Measurements from ENCODE around the gene SLAMF1. TPM values are rescaled to one million over a fixed set of nuclear protein-coding genes. Genes with fewer than 3 reads are reported as not detected.

Gene SLAMF1
- total RNA-seq, 1 donor from 2014 or later: not detected

DNA sequence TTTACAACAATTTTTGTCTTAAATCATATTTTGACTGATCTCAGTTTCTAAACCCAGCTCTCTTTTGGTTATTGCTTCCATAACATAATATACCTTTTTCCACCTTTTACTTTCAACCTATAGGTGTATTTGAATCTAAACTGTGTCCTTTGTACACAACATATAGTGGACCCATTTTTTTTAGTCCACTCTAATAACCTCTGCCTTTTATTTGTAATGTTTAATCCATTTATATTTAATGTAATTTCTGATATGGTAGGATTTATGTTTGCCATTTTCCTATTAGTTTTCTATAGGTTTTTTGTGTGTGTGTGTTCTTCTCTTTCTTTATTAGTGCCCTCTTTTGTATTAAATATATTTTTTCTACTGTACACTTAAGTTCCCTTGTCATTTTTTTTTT lies 22.4 kb upstream of the SLAMF1 start:
- DNase-seq (ENCODE audit: low spot score in 2 of 2): no peak
- no peak for TF ChIP-seq CTCF (IDR thresholded peaks at IDR 0.05)
- Histone ChIP-seq H3K27me3 (no peaks in the 10 kb centered on the region), H3K4me1 (no peaks in the 10 kb centered on the region), H3K36me3 (no peaks in the 10 kb centered on the region), H3K9me3 (peaks cover 0 to 6% of the 10 kb centered on the region in 2 donors), H3K27ac (no peak overlapping the region), H3K4me3 (no peak overlapping the region)
- intact Hi-C loops (cut with DNase I): no loop called here

- no peak overlapping the region for H3K27ac ChIP-seq
- H3K27me3 ChIP-seq: no peaks in the 10 kb centered on the region
- intact Hi-C loops (cut with DNase I): no loop called here
- peaks cover 0 to 6% of the 10 kb centered on the region in 2 donors for H3K9me3 ChIP-seq
- no peaks in the 10 kb centered on the region for H3K36me3 ChIP-seq
- H3K4me1 ChIP-seq: no peaks in the 10 kb centered on the region
- DNase-seq (ENCODE audit: low spot score in 2 of 2): no peak
- H3K4me3 ChIP-seq: no peak overlapping the region
- no peak for TF ChIP-seq CTCF (IDR thresholded peaks at IDR 0.05)
Observed at GRCh38 chr1:160667896-160668295, 21.1 kb upstream of the SLAMF1 start.

GRCh38 chr1:160666079-160666442 lies 19.2 kb upstream of the SLAMF1 start:
- Histone ChIP-seq H3K9me3 (peaks cover 0 to 6% of the 10 kb centered on the region in 2 donors), H3K4me3 (no peak overlapping the region), H3K36me3 (no peaks in the 10 kb centered on the region), H3K4me1 (no peaks in the 10 kb centered on the region), H3K27ac (peak overlapping the region in 1 of 2 donors; percentile 30), H3K27me3 (no peaks in the 10 kb centered on the region)
- TF ChIP-seq CTCF (IDR thresholded peaks at IDR 0.05): no peak
- no peak for DNase-seq (ENCODE audit: low spot score in 2 of 2)
- intact Hi-C loops (cut with DNase I): no loop called here

DNA sequence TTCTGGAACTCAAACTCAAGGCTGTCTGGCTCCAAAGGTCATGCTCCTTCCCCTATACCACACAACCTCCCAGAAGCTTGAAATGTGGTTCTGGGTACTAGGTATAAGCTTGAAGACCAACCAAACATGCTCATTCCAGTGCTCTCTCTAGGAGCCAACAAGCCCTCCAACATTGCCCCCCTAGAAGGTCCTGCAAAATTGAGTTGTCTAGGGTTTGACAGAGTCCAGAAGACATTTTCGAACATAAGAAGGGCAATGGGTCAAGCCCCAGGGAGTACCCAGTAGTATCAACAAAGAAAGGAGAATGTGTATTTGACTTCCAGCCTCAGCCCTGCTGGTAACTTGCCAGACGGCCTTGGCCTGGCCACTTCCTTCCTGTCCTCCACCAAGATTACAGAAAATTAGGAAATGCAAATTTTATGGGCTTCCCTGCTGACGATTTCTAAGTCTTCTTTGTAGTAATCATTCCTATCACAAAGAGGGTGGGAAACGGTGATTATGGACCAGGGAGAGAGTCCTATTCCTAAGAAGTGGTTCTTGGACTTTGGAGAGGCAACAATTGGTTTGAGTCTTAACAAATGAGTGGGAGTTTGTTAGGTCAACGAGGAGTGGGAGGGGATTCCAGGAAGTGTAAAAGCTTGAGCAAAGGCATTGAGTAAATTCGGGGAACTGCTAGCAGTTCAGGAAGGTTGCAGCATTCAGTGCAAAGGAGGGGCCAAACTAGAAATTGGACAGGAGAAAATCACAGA lies 18.7 kb upstream of the SLAMF1 start:
- no peak for TF ChIP-seq CTCF (IDR thresholded peaks at IDR 0.05)
- intact Hi-C loops (cut with DNase I): no loop called here
- Histone ChIP-seq H3K9me3 (peaks cover 0 to 6% of the 10 kb centered on the region in 2 donors), H3K27ac (peak overlapping the region in 1 of 2 donors; percentile 30), H3K27me3 (no peaks in the 10 kb centered on the region), H3K4me1 (no peaks in the 10 kb centered on the region), H3K36me3 (no peaks in the 10 kb centered on the region), H3K4me3 (no peak overlapping the region)
- no peak for DNase-seq (ENCODE audit: low spot score in 2 of 2)

DNA sequence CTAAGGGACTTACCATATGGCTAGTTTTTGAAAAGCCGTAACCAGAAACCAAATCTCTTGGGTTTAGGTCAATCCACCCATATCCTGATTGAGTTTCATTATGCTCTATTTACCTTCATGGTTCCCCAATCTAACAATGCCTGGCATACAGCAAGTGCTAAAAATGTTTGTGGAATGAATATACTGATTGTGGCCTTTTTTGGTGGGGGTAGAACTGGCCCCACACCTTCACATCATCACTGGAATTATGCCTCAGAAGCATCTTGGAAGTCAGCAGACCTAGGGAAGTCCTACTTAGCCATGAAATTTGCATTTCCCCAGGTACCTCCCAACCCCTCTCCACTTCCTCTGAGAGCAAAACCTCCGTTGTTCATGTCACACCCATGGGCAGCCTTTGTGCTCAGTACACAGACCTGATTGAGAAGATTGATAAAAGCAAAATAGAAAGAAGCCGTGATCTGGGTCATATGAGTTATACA lies 17.8 kb upstream of the SLAMF1 start:
- Histone ChIP-seq H3K27ac (no peak overlapping the region), H3K4me3 (no peak overlapping the region), H3K9me3 (peaks cover 0 to 6% of the 10 kb centered on the region in 2 donors), H3K4me1 (no peaks in the 10 kb centered on the region), H3K36me3 (no peaks in the 10 kb centered on the region), H3K27me3 (no peaks in the 10 kb centered on the region)
- TF ChIP-seq CTCF (IDR thresholded peaks at IDR 0.05): no peak
- intact Hi-C loops (cut with DNase I): no loop called here
- no peak for DNase-seq (ENCODE audit: low spot score in 2 of 2)
